Activated CD8-positive, alpha-beta memory T cell treated with anti-CD3 and anti-CD28 coated beads, Interleukin-2, amount 50 U/mL, for 48 hours (primary cell): ENCODE measurements around the gene ZNF221.
"Not testable (repeated sequence)": the region's sequence is repeated elsewhere in the genome, so short reads cannot be mapped to it uniquely, and the experiment has no call there.

Source experiments
- DNase-seq: peaks from one replicate; pipeline ENCODE4 v3.0.0-alpha.2; 2020

The ZNF221 gene

DNA sequence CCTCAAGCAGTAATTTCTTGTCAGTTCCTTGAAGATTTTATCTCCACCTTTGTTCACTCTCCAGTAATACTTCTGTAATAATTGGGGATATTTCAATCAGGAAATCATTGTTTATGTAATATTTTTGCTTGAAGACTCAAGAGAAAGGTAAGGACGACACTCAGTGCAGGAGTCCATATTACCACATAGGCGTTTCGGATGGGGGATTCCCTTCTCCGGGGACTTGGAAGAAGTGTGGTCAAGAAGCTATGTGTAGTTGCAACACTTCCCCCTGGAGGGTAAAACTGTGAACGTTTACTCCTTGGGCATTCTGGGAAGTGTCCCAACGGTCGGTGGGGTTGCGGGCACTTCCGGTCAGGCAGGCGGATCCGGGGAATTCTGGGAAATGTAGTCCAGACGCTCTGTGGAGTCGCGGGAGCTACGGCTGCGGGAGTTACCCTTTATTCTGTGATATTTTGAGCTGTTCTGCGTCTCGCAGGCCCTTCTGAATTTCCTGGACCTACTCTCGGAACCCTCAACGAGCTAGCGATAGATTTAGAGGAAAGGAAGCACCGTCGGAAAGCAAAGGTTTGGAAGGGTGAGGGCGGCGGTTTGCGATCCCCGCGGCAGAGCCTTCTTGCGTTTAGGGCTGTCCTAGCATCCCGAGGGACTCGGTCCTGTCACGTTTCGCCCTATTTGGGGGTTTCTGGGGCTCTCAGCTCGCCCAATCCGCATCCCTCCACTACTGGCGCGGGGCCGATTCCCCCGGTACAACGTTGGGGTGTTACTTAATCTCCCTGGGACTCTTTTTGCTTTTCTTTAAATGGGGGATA is at the start of gene ZNF221:
ZNF221 (plus strand) TSS at position 395 of the 812 bp plus-strand sequence. CDS start 11,499 bp downstream, outside the sequence.
- peak; percentile 82 for DNase-seq

DNA sequence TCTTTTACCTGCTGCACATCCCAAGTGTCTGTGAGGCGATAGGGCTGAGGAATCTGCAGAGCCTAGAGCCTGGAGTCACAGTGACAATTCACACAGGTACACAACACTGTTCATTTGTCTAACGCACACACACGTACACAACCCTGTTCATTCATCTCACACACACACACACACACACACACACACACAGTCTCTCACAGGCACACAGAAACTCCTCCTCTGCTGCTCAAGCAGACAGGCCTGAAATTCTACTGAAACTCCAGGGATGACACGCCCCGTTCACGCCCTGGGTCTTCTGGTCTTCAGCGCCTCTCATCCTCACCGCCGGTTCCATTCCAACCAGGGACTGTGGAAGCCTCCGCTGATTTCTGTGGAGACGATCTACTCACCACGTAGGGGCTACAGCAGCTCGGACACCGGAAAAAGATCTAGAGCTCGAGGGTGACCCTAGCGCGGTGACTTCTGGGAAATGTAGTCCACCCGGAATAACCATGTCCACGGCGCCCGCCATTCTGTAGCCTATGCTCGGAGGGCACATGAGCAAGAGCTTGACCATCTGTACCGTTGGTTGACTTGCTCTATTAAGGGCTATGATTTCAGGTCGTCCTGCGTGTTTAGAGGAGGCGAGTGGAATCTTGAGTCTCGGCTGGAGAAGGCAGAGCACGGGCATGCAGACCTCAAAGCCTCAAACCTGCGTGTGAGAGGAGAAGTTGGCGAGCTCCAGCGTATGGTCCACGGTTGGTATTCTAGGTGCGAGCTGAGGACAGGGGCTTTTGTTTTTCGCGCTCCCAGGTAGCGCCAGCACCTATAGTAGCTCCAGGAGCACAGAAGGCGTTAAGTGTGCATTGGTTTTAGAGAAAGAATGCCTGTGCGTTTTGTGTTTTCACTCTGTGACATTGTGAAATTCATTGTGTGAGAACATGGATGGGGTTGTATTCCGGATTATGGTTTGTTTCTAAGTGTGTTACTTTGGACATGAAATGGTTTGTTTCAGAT is 49.3 kb upstream of the ZNF221 start:
- peak; percentile 80 for DNase-seq

DNA sequence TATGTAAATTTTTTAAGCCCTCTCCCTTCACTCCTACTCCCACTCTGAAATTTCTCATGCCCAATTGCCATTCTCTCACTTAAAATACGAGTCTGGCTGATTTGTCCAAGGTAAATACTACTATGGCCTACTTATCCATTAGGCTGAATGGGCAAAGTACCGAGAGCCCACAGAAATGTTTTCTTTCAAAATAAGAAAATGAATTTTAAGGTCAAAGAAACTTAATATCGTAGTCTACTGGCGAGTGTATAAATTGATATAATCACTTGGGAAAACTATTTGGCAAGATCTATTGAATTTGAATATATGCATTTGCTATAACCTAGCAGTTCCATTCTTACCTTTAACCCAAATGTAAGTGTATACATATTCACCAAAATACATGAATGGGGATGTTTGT is 48.6 kb upstream of the ZNF221 start:
- no peak for DNase-seq

- no peak for DNase-seq
These were observed 45.1 kb upstream of the ZNF221 start for GRCh38 chr19:43905897-43906296.

DNA sequence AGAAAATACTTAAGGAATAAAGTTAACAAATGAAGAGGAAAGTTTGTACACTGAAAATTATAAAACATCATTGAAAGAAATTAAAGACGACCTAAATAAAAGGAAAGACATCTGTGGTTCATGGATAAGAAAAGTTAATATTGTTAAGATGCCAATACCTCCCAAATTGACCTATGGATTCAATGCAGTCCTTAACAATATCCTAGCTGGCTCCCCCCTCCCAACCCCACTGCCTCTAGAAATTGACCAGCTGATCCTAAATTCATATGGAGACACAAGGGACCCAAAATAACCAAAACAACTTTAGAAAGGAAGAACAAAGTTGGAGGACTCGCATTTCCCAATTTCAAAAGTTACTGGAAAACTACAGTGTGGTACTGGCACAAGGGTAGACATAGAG is 44.3 kb upstream of the ZNF221 start:
- DNase-seq = no peak

GRCh38 chr19:43908659-43909058 is 42.4 kb upstream of the ZNF221 start:
- DNase-seq = no peak

DNA sequence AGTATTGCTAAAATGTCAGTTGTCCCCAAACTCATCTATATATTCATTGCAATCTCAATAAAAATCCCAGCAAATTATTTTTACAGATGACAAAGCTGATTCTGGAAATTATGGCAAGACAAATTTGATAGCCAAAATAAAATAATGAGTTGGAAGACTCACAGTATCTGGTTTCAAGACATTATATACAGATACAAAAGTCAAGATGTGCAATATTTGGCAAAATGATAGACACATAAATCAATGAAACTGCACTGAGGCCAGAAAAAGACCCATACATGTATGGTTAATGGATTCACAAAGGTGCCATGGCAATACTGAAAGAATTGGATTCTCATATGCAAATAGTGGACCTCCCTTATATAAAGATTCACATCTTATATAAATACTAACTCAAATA is 40.1 kb upstream of the ZNF221 start:
- DNase-seq = no peak

DNA sequence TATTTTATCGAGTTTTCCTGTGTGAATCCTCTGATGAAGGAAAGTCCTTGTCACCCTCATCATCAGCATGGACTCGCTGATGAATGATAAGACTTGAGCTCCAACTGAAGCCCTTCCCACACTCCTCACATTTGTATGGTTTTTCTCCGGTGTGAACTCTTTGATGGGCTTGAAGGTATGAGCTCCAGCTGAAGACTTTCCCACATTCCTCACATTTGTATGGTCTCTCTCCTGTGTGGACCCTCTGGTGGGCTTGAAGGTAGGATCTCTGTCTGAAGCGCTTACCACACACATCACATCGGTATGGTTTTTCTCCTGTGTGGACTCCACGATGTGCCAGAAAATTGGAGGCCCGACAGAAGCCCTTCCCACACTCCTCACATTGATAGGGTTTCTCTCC is 37.6 kb upstream of the ZNF221 start:
- no peak for DNase-seq

GRCh38 chr19:43914051-43914450 is 37.0 kb upstream of the ZNF221 start:
- no peak for DNase-seq

DNA sequence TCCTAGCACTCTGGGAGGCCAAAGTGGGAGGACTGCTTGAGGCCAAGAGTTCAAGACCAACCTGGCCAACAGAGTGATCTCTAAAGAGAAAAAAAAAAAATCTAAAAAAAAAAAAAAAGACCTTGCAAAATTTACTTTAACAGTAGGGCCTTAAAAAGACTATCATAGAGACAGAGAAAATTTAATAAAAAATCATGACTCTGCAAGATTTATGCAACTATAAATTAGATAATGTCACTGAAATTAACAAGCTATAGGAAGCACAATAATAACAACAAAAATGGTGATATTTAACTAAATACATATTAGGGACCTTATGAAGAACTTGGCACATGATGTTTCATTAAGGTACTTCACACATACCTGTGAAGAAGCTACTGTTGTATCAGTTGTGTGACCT is 27.2 kb upstream of the ZNF221 start:
- DNase-seq = no peak

- DNase-seq = no peak
These were observed 22.2 kb upstream of the ZNF221 start for GRCh38 chr19:43928820-43929219.

- DNase-seq = no peak
These were observed 16.7 kb upstream of the ZNF221 start for GRCh38 chr19:43934055-43934984.

- DNase-seq = peak; percentile 91
These were observed 15.9 kb upstream of the ZNF221 start, which contains the start of gene ZNF45 for GRCh38 chr19:43934985-43935708. Gene ZNF45 (minus strand): TSS chr19:43935282. CDS start chr19:43922185, 13,097 bp downstream.

DNA sequence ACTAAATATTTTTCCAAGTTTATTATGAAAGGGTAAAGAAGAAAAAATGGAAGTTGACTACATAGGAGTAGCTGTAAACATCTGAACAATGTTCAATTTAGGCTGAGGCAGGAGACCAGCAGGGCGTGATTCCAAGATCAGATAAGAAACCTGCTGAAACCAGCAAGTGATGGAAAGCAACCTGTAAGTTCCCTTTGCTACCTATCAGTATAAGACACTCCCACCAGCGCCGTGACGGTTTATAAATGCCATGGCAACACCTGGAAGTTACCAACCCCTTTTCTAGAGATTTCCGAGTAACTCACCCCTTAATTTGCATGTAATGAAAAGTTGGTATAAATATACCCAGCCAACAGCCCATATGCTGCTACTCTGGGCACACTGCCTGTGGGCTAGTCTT is 14.8 kb upstream of the ZNF221 start:
- no peak for DNase-seq

DNA sequence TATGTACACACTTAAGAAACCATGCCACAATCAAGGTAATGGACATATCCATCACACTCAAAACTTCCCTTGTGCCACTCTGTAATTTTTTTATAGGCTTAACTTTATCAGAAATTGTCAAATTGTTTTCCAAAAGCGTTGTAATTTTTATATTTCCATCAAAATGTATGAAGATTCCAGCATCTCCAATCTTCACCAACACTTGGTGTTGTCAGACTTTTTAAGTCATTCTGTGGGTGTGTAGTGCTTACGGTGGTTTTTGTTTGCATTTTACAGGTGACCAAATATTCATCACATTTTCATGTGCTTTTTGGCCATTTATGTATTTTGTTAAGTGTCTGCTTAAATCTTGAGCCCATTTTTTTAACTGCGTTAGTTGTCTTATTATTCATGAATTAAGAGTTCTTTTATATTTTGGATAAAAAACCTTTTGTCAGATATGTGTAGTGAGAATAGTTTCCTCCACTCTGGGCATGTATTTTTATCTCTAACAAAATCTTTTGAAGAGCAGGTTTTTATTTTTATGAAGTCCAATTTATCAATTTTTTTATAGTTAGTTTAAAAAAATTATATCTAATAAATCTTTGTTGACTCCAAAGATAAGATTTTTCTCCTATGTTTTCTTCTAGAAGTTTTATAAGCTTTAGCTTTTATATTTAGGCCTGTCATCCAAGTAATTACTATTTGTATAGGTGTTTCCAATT is 11.3 kb upstream of the ZNF221 start:
- no peak for DNase-seq

GRCh38 chr19:43940719-43941118 is 10.3 kb upstream of the ZNF221 start:
- DNase-seq = no peak

- no peak for DNase-seq
These were observed 9.8 kb upstream of the ZNF221 start for GRCh38 chr19:43941209-43941608.

GRCh38 chr19:43947412-43947811 is 3.6 kb upstream of the ZNF221 start:
- not testable (repeated sequence) for DNase-seq

DNA sequence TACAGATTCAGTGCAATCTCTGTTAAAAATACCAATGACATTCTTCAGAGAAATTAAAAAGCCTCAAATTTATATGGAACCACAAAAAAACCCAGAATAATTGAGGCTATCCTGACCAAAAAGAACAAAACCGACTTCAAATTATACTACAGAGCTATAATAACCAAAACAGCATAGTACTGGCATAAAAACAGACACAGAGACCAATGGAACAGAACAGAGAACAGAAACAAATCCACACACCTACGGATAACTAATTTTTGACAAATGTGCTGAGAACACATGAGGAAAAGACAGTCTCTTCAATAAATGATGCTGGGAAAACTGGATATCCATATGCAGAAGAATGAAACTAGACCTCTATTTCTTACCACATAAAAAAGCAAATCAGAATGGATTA is 1.2 kb upstream of the ZNF221 start:
- not testable (repeated sequence) for DNase-seq

DNA sequence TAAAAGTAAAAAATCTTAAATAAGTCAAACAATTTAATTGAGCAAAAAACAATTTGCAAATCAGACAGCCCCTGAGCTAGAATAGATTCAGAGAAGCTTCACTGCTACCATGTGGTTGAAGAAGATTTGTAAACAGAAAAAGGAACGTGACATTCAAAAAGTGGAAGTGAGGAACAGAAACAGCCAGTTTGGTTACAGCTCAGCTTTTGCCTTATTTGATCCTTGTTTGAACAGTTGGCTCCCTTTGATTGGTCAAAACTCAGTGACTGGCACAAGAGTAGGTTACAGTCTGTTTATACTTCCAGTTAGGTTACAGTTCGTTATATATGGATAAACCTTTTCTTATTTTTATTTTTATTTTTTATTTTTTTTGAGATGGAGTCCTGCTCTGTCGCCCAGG is 5.8 kb downstream of the ZNF221 start:
- DNase-seq = no peak

GRCh38 chr19:43957891-43958290 is 6.9 kb downstream of the ZNF221 start:
- DNase-seq = no peak
